ENCODE measurements around the gene ARHGAP11A.
"Not testable (repeated sequence)": the region's sequence is repeated elsewhere in the genome, so short reads cannot be mapped to it uniquely, and the experiment has no call there.

Gene ARHGAP11A, protein sequence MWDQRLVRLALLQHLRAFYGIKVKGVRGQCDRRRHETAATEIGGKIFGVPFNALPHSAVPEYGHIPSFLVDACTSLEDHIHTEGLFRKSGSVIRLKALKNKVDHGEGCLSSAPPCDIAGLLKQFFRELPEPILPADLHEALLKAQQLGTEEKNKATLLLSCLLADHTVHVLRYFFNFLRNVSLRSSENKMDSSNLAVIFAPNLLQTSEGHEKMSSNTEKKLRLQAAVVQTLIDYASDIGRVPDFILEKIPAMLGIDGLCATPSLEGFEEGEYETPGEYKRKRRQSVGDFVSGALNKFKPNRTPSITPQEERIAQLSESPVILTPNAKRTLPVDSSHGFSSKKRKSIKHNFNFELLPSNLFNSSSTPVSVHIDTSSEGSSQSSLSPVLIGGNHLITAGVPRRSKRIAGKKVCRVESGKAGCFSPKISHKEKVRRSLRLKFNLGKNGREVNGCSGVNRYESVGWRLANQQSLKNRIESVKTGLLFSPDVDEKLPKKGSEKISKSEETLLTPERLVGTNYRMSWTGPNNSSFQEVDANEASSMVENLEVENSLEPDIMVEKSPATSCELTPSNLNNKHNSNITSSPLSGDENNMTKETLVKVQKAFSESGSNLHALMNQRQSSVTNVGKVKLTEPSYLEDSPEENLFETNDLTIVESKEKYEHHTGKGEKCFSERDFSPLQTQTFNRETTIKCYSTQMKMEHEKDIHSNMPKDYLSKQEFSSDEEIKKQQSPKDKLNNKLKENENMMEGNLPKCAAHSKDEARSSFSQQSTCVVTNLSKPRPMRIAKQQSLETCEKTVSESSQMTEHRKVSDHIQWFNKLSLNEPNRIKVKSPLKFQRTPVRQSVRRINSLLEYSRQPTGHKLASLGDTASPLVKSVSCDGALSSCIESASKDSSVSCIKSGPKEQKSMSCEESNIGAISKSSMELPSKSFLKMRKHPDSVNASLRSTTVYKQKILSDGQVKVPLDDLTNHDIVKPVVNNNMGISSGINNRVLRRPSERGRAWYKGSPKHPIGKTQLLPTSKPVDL

DNA sequence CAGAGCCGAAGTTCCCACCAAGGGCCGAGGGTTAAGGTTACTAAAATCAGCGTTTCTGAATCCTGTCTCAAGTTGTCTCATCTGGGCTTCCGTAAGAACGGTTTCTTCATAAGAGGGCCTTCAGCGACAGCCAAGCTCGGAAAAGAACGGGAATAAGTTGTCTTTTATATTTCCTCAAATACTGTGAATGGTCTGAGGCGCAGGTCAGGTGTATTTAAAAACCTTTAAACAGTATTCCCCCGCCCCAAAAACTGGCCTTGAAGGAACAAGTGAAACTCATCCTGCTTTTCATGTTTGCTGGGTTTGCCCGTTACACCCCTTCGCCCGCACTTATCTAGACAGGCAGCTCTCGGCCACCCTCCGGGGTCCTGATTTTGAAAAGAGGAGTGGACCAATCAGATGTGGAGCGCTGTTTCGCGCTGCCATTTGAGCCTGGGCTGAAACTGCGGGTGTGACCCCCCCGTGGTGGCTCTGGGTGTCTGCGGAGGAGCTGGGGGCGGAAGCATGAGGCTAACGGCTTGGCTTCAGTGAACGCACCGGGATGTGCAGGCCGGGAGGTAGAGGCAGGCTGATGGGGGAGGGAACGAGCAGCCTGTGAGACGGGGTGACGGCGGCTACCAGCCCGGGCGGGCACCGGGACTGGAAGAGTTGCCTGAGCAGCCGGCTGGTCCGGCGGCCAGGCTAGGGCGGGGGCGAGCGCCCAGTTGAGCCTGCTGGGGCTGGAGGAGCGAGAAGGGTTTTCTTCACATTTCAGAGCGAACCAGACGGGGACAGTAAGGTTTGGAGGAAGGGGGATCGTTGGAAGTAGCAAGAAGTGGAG, at the start of gene ARHGAP11A:
Gene ARHGAP11A, plus strand, starts transcription at position 454 of the 820 bp plus-strand sequence. CDS start 708 bp downstream, outside the sequence.
- DNase-seq, result not testable (repeated sequence)

GRCh38 chr15:32568988-32569387, 46.3 kb upstream of the ARHGAP11A start:
- DNase-seq, result not testable (repeated sequence)

DNA sequence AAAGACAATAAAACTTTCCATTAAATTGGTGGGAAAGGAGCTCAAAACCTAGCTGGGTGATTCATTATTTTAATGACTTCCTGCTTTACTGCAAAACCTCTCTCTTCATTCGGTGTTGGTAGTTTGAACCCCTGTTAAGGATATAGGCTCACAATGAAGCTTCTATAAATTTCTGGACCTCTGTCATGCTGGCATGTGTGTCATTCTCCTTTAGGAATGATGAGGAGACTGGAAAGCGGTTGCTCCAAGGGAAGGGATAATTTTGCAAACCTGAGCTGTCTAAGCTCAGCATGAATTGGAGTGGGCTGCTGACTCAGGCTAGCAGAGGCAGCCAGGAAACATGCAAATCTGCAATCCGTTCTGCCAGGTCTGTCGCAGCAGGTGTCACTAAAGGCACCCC, 36.8 kb upstream of the ARHGAP11A start:
- not testable (repeated sequence) for DNase-seq

- not testable (repeated sequence) for DNase-seq
Observed at GRCh38 chr15:32585844-32586243, 29.5 kb upstream of the ARHGAP11A start.

GRCh38 chr15:32593151-32593550, 22.2 kb upstream of the ARHGAP11A start, which contains the start of gene GOLGA8N:
TSS of gene GOLGA8N (plus strand) at chr15:32593456.
- DNase-seq, result not testable (repeated sequence)

DNA sequence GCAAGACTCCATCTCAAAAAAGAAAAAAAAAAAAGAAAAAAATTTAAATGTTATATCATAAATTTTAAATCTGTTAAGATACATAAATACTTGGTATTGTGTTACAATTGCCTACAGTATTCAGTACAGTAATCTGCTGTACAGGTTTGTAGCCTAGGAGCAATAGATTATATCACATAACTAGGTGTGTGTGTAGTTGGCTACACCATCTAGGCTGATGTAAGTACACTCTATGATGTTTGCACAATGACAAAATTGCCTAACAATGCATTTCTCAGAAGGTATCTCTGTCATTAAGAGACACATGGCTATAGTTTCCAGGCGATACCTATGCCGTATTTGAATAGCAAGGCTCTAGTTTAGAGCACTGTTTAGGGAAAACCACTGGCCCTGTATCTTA, 5.8 kb upstream of the ARHGAP11A start:
- not testable (repeated sequence) for DNase-seq

DNA sequence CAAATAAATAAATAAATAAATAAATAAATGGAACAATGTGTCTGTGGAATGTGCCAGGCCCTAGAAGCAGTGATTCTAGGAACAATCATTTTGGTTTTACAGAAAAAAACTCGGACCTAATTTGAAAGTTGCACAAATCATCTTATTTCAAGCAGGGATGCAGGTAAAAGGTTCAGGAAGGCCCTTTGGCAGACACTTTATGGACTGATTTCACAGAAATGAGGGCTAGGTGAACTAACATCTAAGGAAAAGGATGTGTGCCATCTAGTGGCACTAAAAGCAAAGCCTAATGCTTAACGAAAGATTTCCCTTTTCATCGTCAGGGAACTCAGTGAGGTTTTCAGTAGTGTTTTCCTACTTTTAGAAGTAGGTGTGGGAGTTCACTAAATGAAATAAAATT, 4.6 kb upstream of the ARHGAP11A start:
- DNase-seq, result not testable (repeated sequence)

DNA sequence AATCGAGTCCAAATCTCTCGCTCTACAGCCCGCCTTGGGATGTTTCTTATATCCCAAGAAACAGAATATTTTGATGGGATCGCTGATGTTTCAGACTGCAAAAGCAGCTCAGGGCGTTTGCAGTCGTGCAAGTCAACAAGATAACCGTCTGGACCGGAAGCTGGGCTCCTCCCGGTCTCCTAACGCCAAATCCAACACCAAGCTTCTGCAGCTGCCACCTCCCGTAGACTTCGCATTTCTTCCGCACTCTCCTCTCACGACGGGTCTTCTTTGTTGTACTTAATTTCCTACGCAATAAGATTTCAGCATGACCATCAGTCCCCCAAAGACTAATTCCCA, 623 bp upstream of the ARHGAP11A start:
- not testable (repeated sequence) for DNase-seq

- not testable (repeated sequence) for DNase-seq
Observed at GRCh38 chr15:32615871-32616426, 645 bp downstream of the ARHGAP11A start.

GRCh38 chr15:32636410-32636809, 21.1 kb downstream of the ARHGAP11A start:
- no peak for DNase-seq

DNA sequence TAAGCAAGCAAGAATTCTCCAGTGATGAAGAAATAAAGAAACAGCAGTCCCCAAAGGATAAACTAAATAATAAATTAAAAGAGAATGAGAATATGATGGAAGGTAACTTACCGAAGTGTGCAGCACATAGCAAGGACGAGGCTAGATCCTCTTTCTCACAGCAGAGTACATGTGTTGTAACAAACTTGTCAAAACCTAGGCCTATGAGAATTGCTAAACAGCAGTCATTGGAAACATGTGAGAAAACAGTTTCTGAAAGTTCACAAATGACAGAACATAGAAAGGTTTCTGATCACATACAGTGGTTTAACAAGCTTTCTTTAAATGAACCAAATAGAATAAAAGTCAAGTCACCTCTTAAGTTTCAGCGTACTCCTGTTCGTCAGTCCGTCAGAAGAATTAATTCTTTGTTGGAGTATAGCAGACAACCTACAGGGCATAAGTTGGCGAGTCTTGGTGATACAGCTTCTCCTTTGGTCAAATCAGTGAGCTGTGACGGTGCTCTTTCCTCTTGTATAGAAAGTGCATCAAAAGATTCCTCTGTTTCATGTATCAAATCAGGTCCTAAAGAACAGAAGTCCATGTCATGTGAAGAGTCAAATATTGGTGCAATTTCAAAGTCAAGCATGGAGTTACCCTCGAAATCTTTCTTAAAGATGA, 21.7 kb downstream of the ARHGAP11A start:
- no peak for DNase-seq

GRCh38 chr15:32637704-32638103, 22.4 kb downstream of the ARHGAP11A start:
- DNase-seq, result no peak

GRCh38 chr15:32641517-32642059, 26.3 kb downstream of the ARHGAP11A start, which contains the start of gene SCG5:
TSS of gene SCG5 (plus strand) at chr15:32641710. CDS start at chr15:32643593, 1,883 bp downstream.
- peak; percentile 75 for DNase-seq

- no peak for DNase-seq
Observed at GRCh38 chr15:32642667-32643435, 27.5 kb downstream of the ARHGAP11A start.

- no peak for DNase-seq
Observed at GRCh38 chr15:32643907-32644445, 28.7 kb downstream of the ARHGAP11A start.

GRCh38 chr15:32646291-32646690, 31.0 kb downstream of the ARHGAP11A start:
- DNase-seq, result peak; percentile 79

DNA sequence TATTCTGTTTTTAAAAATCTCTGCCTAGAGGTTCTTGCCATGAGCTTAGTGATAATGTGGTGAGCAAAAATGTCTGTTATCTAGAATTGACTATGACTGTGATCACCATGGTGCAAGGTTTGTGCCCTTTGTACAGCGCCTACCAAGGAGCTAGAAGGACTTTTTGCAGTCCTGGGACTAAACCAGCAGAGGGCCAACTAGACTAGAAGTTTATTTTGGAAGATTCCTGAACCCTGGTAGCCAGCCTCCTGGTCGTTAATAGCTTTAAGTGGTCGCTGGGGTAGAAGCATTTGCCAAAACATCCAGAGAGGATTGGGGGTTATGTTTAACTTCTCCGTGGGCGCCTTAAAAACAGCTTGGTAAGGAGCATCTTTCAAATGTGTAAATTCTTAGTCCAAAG, 34.0 kb downstream of the ARHGAP11A start:
- no peak for DNase-seq

DNA sequence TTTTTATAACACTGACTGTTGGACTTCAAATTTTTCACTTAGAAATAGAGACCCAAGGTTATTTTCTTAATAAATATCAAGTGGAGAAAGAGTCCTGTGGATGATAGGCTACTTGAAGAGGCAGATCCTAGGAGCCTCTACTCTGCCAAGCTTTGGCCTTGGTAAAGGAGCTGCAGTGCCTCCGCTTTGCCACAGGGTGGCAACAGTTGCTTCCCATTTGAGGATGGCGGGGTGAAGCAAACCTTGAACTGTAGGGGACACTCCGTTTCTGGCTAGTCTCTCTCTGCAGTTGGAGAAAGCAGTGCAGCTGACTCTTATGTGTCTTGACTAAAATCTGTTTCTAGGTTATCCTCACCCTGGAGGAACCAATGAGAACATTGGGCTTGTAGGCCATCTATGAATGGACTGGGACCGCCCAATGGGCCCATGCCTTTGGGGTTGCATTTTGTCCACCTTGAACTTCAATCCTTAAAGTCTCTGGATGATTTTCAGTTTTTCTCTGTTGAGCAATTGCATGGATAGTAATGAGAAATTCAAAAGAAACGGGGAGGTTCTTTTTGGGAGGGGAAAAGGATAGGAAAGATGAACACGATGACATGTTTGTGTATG, 36.0 kb downstream of the ARHGAP11A start:
- DNase-seq, result no peak

GRCh38 chr15:32652178-32652577, 36.9 kb downstream of the ARHGAP11A start:
- DNase-seq, result no peak

DNA sequence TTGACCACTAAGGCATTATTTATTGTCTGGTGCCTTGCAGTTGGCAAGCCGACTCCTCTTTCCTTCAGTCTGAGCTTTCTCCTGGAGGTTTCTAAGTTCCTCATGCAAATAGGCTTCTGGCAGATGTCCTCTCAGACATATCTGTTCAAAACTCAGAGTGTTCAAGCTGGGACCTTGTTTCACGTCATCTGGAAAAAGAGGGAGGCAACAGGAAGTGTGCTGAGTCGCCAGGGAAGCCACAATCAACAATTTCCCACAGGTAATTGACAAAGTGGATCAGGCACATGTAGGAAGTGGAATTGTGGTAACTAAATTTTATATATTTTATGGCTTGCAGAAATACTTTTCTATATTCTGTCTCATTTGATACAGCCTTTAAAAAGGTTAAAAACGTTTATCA, 40.8 kb downstream of the ARHGAP11A start:
- DNase-seq, result no peak

Data from NCI-H1105 (cell line).